KG1 (cell line): ENCODE results near the gene ATRNL1.
"Not testable (repeated sequence)": the region's sequence is repeated elsewhere in the genome, so short reads cannot be mapped to it uniquely, and the experiment has no call there.

Experiments used
- DNase-seq: peaks from one replicate; lab custom pipeline; 2025; lab: John Stamatoyannopoulos, UW

Gene ATRNL1

DNA sequence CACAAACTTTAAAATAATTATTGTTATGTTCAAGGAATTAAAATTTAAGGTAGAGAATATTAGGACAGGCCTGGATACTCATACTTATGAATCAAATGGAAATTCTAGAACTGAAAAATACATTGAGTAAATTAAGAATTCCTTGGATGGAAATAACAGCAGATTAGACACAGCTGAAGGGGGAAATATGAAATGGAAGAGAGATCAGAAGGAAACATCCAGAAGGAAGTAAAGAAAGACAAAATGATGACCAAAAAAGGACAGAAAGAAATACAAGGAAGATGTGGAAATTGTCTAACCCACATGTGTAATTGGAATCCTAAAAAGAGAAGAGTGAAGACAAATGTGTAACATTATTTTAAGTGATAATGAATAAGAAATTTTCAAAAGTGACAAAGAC lies 128.9 kb downstream of the ATRNL1 start:
- DNase-seq, result no peak

DNA sequence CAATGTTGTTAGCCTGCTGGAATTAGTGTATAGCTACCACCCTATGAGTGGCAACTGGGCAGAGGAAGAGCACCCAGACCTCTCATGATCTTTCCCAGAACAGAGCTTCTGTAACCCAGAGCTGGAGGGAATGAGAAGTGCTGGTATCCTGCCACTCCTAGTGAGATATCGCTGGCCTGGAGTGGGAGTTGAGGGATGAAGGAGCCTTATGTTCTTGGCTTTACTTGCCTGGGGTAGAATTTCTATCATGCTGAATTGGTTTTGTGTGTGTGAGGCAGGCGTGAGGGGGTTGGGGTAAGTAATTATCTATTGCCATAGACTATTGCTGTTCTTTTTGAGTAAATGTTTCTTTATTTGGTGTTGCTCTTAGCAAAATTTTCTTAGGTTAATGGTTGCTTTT lies 146.6 kb downstream of the ATRNL1 start:
- no peak for DNase-seq

GRCh38 chr10:115250784-115251183 lies 157.6 kb downstream of the ATRNL1 start:
- DNase-seq, result no peak

GRCh38 chr10:115253765-115254164 lies 160.6 kb downstream of the ATRNL1 start:
- DNase-seq, result not testable (repeated sequence)

DNA sequence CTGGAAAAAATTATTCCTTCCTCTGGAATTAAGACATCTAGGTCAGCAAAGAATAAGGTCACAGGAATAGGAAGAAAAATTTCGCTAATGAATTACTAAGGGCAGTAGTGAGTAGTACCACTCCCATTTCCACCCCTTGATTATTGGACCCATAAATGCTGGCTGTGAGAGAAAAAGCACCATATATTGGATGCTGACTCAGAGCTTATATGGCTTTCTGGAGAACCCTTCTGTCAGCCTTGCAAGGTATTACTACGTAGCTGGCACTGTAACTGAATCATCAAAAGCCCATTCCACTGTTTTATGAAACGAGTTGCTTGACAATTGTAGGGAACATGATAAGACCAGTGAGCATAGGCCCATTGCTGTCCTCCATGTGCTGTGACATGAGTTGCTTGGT lies 179.3 kb downstream of the ATRNL1 start:
- no peak for DNase-seq

DNA sequence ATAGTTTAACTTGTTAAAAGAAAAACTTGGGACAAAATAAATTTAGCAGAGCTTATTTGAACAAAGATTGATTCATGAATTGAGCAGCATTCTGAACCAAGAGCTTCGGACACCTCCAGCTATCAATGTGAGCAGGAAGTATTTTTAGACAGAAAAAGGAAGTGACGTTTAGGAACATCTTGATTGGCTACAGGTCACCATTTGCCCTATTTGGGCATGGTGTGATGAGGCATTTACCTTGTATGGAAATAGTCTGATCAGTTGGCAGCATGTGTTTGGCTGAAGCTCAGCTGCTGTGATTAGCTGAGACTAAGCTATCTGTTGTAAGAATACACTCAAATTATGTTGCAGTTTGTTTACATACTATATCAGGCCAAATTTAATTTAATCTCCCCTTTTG lies 185.1 kb downstream of the ATRNL1 start:
- no peak for DNase-seq

- DNase-seq, result no peak
Observed at GRCh38 chr10:115295213-115295805, 202.1 kb downstream of the ATRNL1 start.

- no peak for DNase-seq
Observed at GRCh38 chr10:115300080-115300479, 206.9 kb downstream of the ATRNL1 start.

DNA sequence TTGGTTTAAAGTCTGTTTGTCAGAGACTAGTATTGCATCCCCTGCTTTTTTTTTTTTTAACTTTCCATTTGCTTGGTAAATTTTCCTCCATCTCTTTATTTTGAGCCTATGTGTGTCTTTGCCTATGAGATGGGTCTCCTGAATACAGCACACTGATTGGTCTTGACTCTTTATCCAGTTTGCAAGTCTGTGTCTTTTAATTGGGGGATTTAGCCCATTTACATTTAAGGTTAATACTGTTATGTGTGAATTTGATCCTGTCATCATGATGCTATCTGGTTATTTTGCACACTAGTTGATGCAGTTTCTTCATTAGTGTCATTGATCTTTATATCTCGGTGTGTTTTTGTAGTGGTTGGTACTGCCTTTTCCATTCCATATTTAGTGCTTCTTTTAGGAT lies 226.5 kb downstream of the ATRNL1 start:
- DNase-seq, result not testable (repeated sequence)

DNA sequence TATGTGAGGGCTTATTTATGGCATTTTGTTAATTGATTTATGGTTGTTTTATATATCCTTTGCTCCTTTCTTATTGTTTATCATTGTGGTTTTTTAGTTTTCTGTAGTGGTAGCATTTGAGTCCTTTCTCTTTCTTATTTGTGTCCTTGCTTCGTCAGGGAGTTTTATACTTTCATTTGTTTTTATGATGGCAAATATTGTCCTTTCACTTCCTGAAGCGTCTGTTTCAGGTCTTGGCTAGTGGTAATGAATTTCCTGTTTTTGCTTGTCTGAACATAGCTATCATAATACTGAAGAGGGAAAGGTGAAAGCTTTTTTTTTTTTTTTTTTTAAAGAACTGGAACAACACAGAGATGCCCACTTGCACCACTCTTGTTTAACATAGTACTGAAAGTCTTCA lies 228.2 kb downstream of the ATRNL1 start:
- no peak for DNase-seq

GRCh38 chr10:115328331-115328730 lies 235.2 kb downstream of the ATRNL1 start:
- no peak for DNase-seq

- no peak for DNase-seq
Observed at GRCh38 chr10:115335366-115335765, 242.2 kb downstream of the ATRNL1 start.

DNA sequence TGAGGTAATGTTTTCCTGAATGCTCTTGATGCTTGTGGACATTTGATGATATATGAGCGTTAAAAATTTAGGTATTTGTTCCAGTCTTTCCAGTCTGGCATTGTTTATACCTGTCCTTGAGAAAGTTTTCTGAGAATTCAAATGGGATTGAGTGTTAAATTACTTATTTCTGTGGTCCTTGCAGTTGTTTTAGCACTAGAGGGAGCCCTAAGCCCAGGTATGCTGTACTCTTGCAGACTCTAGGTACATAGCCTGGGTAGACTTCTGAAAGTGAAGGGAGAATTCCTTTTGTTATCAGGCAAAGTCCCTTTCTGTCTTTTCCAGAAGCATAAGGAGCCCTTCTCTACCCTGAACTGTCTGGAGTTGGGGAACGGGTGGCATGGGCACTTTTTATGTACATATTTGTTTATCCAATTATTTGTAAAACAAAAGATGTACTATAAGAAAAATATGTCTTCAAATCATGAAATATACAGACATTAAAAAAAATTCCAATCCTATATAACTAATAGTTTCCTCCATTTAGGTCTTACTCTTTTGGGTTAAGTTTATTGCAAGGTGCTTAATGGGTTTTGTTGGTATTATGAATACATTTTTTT lies 262.1 kb downstream of the ATRNL1 start:
- peak; percentile 3 for DNase-seq

GRCh38 chr10:115367920-115368319 lies 274.8 kb downstream of the ATRNL1 start:
- not testable (repeated sequence) for DNase-seq

- DNase-seq, result no peak
Observed at GRCh38 chr10:115379064-115379463, 285.9 kb downstream of the ATRNL1 start.

GRCh38 chr10:115384665-115385064 lies 291.5 kb downstream of the ATRNL1 start:
- no peak for DNase-seq

- DNase-seq, result no peak
Observed at GRCh38 chr10:115390607-115391006, 297.4 kb downstream of the ATRNL1 start.

GRCh38 chr10:115398026-115398425 lies 304.9 kb downstream of the ATRNL1 start:
- no peak for DNase-seq

GRCh38 chr10:115402699-115403098 lies 309.5 kb downstream of the ATRNL1 start:
- DNase-seq, result no peak

DNA sequence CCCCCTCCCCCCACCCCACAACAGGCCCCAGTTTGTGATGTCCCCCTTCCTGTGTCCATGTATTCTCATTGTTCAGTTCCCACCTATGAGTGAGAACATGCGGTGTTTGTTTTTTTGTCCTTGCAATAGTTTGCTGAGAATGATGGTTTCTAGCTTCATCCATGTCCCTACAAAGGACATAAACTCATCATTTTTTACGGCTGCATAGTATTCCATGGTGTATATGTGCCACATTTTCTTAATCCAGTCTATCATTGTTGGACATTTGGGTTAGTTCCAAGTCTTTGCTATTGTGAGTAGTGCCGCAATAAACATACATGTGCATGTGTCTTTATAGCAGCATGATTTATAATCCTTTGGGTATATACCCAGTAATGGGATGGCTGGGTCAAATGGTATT lies 312.7 kb downstream of the ATRNL1 start:
- DNase-seq, result not testable (repeated sequence)

GRCh38 chr10:115409347-115409746 lies 316.2 kb downstream of the ATRNL1 start:
- DNase-seq, result no peak

DNA sequence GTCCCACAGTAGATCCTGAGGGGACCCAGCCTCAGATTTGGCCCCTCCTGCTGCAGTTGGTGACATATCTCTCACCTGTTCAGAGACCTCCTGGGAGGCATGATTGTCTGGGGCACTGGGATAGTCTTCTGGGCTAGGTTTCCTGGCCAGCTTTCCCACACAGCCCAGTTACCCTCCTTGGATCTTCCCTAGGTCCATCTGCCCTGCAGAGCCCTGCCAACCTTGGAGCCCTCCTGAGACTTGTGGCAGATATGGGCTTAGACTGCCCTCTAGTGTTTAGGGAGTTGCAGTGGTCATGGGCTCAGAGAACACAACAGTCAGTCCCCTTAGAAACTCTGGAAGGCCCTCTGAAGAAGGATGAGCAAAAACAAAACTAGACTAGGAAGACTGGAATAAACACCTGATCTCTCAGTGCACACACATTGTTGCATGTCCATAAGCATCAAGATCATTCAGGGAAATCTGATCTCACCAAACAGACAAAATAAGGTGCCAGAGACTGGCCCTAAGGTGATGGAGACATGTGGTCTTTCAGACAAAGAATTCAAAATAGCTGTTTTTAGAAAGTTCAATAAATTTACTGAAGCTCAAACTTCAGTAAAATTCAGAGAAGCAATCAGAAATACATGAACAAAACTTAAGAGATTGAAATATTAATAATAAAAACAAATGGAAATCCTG lies 324.6 kb downstream of the ATRNL1 start:
- no peak for DNase-seq

DNA sequence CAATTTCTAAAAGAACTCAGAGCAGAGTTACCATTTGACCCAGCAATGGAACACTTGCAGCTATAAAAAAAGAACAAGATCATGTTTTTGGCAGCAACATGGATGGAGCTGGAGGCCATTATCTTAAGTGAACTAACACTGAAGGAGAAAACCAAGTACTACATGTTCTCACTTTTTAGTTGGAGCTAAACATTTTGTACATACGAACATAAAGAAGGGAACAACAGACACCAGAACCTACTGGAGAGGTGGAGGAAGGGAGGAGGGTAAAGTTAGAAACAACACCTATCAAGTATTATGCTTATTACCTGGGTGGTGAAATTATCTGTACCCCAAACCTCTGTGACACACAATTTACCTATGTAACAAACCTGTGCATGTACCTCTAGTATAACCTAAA lies 329.5 kb downstream of the ATRNL1 start:
- no peak for DNase-seq

DNA sequence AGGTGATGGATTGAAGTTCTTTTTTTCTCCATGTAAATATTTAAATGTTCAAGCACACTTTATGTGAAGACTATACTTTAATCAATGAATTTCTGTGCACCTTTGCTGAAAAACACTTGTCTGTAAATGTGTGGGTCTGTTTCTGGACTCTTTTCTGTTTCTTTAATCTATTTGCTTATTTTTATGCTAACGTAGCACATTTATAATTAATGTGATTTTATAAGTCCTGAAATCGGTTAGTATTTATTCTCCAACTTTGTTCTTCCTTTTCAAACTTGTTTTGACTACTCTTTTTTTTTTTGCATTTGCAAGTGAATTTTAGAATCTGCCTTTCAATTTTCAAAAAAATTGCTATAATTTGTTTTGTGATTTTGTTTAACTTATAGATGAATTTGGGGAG lies 334.4 kb downstream of the ATRNL1 start:
- DNase-seq, result no peak
